Amygdala (tissue), 56 donors: ENCODE data around the gene PRKCH.
A peak's percentile ranks its signal among the peaks of the same experiment; 100 is the strongest.

Experiments used
- DNase-seq, 56 donors: peaks; one replicate each; lab custom pipeline; 2025; lab: John Stamatoyannopoulos, UW

PRKCH gene

GRCh38 chr14:61321385-61322010, at the start of gene PRKCH:
Gene PRKCH, plus strand, starts transcription at chr14:61321579. Its CDS starts 523 bp downstream, at chr14:61322102.
- peak in 13 of 56 donors; percentile 3 to 26 (median 12) for DNase-seq

- DNase-seq, result no peak
Observed at GRCh38 chr14:61277232-61277631, 44.1 kb upstream of the PRKCH start.

GRCh38 chr14:61277784-61278183, 43.6 kb upstream of the PRKCH start:
- no peak for DNase-seq

GRCh38 chr14:61279082-61279481, 42.3 kb upstream of the PRKCH start:
- no peak for DNase-seq

GRCh38 chr14:61280092-61280525, 41.3 kb upstream of the PRKCH start:
- no peak for DNase-seq

- peak in 3 of 56 donors; percentile 1 to 14 (median 6) for DNase-seq
Observed at GRCh38 chr14:61280526-61281185, 40.7 kb upstream of the PRKCH start.

- no peak for DNase-seq
Observed at GRCh38 chr14:61281186-61281947, 40.0 kb upstream of the PRKCH start, which contains the start of gene TMEM30B. Gene TMEM30B, minus strand, starts transcription at chr14:61281338. Its CDS starts 191 bp downstream, at chr14:61281147.

- no peak for DNase-seq
Observed at GRCh38 chr14:61281948-61282275, 39.5 kb upstream of the PRKCH start.

- DNase-seq, result no peak
Observed at GRCh38 chr14:61282746-61283145, 38.6 kb upstream of the PRKCH start.

GRCh38 chr14:61284001-61284400, 37.4 kb upstream of the PRKCH start:
- no peak for DNase-seq

GRCh38 chr14:61285364-61285763, 36.0 kb upstream of the PRKCH start:
- DNase-seq, result no peak

DNA sequence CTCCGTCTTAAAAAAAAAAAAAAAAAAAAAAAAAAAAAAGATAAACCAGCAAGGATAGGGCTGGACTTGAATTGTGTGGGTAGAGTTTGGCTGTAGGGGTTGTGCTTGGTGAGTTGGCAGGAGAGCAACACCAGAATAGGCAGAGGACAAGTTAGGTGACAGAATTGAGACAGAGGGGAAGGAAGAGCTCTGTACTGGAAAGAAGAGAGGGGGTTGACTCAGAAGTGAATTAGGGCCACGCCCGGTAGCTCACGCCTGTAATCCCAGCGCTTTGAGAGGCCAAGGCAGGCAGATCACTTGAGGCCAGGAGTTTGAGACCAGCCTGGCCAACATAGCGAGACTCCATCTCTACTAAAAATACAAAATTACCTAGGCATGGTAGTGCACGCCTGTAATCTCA, 34.2 kb upstream of the PRKCH start:
- DNase-seq, result no peak

DNA sequence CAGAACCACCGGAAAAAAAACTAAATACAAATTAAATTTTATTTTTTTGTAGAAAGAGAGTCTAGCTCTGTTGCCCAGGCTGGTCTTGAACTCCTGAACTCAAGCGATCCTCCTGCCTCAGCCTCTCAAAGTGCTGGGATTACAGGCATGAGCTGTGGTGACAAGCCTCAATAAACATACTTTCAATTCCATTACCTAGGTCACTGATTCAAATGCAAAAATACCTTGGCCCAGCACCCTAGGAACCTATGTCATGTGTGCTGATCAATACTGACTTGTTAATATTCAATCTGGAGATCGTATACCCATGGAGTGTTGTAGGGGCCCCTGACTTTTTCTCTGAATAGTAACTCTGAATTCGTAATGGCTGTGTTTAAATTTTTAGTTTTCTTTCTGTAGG, 33.2 kb upstream of the PRKCH start:
- no peak for DNase-seq

- DNase-seq, result no peak
Observed at GRCh38 chr14:61288720-61289119, 32.7 kb upstream of the PRKCH start.

DNA sequence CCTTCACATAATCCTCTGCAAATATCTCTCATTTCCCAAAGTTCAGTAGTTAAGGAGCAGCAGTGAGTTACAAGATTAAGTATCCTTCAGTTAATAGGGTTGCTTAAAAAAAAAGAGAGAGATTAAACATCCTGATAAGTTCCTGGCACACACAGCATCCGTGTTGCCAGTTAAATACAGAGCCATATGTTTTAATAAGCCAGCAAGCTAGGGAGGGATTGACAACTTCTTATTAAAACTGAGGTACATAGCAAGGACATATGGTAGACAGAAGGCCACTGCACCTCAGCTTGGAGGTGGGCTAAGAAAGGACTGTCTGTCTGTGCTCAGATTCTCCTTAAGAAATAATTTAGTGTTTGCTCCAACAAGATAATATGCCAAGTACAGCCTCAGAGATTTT, 30.7 kb upstream of the PRKCH start:
- no peak for DNase-seq

DNA sequence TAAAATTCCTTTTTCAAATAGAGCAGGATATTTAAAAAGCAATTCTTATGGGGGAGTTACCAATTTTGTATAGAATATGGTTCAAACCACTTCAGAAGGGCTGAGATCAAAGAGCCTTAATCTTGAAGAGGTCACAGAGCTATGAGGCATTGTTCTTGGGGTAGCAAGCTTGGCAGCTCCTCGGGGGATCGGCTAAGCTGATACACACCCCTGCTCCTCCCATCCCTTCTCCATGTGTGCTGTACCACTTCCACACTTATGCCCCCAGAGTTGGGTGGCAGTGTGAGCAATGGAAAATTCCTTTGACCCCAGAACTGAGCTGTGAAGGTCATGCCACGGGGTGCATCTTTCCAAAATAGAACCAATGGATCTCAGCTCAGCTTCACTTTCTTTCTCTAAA, 25.2 kb upstream of the PRKCH start:
- DNase-seq, result no peak

DNA sequence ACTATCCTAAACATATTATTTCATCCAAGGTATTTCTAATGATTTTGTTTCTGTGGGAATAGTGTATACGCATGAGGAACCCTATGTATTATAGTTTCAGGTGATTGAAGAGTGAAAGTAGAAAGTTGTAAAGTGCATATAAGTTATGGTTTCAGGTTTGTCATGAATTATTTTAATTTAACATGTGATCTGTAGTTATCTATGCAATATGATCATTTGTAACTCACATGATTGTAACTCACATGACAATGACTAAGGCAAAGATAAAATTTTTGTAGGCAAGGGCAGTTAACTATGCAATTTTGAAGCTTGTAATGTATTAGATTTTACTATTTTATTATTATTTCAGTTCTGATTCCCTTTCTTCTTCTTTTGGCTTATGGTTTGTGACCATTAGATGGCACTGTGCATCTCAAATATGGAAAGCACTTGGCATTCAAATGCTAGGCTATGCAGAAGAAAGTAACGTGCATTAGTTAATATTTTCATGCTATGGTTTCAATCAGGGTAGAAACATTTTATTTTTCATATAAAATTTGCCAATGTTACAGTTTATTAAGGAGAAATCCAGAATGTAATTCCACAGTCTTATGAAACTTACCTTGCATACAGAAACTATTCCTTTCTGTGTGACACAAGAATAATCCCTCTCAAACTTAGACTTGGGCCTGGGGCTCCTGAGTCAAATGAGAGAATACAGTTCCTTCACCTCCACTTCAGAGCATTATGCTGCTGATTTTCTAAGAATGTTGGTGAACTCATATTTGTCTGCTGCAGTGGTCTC, 24.5 kb upstream of the PRKCH start:
- no peak for DNase-seq

DNA sequence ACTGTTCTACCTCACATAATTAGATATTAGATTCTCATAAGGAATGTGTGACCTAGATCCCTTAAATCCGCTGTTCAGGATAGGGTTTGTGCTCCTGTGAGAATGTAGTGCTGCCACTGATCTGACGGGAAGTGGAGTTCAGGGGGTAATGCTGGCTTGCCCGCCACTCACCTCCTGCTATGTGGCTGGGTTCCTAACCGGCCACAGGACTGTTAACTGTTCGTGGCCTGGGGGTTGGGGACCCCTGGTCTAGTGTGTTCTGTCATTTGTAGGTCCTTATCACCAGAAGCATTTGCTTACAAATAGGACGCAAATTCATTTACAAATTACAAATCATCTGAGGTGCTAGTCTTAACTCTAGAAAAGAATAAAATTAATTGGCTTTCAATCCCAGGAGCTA, 23.8 kb upstream of the PRKCH start:
- DNase-seq, result no peak

DNA sequence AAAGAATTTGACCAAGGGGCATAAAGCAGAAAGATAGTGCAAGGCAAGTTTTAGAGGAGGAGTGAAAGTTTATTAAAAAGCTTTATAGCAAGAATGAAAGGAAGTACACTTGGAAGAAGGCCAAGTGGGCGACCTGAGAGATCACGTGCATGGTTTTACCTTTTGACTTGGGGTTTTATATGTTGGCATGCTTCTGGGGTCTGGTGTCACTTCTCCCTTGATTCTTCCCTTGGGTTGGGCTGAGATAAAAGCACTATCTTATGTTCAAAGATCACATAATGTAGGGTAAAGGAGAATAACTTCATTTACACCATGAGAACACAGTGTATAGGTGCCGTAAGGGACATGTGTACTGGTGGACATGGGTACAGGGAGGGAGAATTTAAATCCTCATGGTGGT, 22.6 kb upstream of the PRKCH start:
- DNase-seq, result no peak

DNA sequence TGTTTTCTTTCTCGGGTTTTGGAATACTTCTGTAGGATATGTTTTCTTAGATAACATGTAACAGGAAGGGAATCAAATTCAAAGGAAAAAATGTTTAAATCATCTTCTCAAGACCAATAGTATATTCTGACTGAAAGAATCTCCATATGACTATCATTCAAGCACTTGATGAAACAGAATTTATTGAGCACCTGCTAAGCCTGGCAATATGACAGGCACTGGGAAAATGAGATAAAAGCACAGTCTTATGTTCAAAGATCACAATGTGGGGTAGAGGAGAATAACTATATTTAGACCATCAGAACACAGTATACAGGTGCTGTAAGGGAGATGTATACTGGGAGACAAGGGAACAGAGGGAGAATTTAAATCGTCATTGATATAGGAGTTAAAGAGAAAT, 21.2 kb upstream of the PRKCH start:
- DNase-seq, result no peak

GRCh38 chr14:61300754-61301153, 20.6 kb upstream of the PRKCH start:
- no peak for DNase-seq
